ELR (cell line): Measurements from ENCODE around the gene DPP6.
A peak's percentile ranks its signal among the peaks of the same experiment; 100 is the strongest.
"Not testable (repeated sequence)": the region's sequence is repeated elsewhere in the genome, so short reads cannot be mapped to it uniquely, and the experiment has no call there.

Experiments used
- DNase-seq: peaks from one replicate; pipeline ENCODE4 v3.0.0-alpha.2; 2015; ENCODE audit warnings: low read depth

The DPP6 gene

GRCh38 chr7:154928136-154929005 lies 876.2 kb downstream of the DPP6 start:
- DNase-seq = peak; percentile 85

GRCh38 chr7:154929006-154929726 lies 877.0 kb downstream of the DPP6 start:
- DNase-seq = peak; percentile 2

- DNase-seq = no peak
Measured at GRCh38 chr7:154931906-154932305, 879.7 kb downstream of the DPP6 start.

- not testable (repeated sequence) for DNase-seq
Measured at GRCh38 chr7:154934353-154934952, 882.3 kb downstream of the DPP6 start.

- no peak for DNase-seq
Measured at GRCh38 chr7:154937837-154938236, 885.6 kb downstream of the DPP6 start.

GRCh38 chr7:154942691-154943090 lies 890.5 kb downstream of the DPP6 start:
- no peak for DNase-seq
